SH-SY5Y (cell line): Measurements from ENCODE around the gene ICE1.

ENCODE experiments used
- GATA2 ChIP-seq: IDR thresholded peaks from 2 replicates; pipeline ENCODE4 v1.6.1; 2011; ENCODE audit warnings: mild to moderate bottlenecking, low read depth, low read length
- GATA3 ChIP-seq: IDR thresholded peaks from 2 replicates; pipeline ENCODE4 v1.6.1; 2011; ENCODE audit warnings: low read depth, mild to moderate bottlenecking, low read length, moderate library complexity

- TF ChIP-seq GATA3 = no peak
- no peak for TF ChIP-seq GATA2
Observed at GRCh38 chr5:5373351-5373989, 49.0 kb upstream of the ICE1 start.
